ENCODE data around the gene ELMOD1.
"Not testable (repeated sequence)": the region's sequence is repeated elsewhere in the genome, so short reads cannot be mapped to it uniquely, and the experiment has no call there.

ELMOD1 gene

GRCh38 chr11:107590460-107591377 is at the start of gene ELMOD1:
Gene ELMOD1 (plus strand): TSS chr11:107591147. CDS start chr11:107618190, 27,043 bp downstream.
- peak in 1 of 4 experiments; percentile 3 for DNase-seq

DNA sequence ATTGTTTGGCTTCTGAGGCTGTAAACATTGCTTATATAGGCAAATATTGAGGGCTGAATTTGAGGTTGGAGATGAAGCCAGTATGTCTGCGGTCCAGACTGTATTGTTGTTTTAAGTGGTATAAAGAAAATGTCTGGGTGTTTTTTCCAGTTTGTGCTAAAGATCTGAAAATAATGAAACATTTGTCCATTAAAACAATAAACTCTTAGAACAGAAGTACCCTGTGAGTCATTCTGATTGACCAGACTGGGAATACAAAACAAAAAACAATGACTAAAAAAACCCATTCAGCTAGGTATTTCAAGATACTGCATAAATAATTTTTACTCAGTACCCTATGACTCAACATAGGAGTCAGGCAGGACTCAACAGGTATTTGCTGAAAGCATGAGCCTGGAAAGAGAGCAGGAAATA is 45.8 kb upstream of the ELMOD1 start:
- DNase-seq, result no peak

DNA sequence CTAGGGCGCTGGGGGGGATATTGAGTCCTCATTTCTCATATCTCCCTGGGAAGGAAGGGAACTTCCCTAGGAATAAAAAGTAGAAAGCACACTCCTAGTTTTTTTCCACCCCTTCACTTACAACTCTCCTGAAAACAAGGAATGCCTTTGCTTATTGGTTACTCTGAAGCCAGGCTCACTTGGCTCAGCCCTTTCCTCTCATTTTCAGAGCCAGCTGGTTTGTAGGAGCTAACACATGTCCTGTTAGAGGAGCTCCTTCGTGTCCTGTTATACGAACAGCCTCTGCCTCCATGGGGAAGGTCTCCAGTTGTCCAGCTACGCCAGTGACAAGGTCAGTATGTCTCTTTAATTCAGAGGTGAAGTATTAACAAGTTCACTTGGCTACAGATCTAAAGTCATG is 43.0 kb upstream of the ELMOD1 start:
- no peak for DNase-seq

- DNase-seq, result no peak
Measured at GRCh38 chr11:107549253-107549953, 41.5 kb upstream of the ELMOD1 start.

DNA sequence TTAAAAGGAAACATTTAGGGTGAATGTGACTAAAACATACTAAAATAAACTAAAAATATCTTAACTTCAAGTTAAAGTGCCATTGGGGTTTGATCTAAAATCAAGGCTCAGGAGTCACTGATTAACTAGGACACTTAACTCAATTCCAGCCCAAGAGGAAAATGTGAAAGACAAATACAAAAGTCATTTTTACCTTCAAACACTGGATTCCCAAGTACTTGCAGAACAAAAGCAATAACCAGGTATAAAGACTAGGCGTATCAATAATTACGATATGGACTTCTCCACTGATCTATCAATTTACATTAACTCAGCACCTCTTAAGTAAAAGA is 41.0 kb upstream of the ELMOD1 start:
- no peak for DNase-seq

- DNase-seq, result no peak
Measured at GRCh38 chr11:107550304-107550703, 40.6 kb upstream of the ELMOD1 start.

- no peak for DNase-seq
Measured at GRCh38 chr11:107561688-107562087, 29.3 kb upstream of the ELMOD1 start.

DNA sequence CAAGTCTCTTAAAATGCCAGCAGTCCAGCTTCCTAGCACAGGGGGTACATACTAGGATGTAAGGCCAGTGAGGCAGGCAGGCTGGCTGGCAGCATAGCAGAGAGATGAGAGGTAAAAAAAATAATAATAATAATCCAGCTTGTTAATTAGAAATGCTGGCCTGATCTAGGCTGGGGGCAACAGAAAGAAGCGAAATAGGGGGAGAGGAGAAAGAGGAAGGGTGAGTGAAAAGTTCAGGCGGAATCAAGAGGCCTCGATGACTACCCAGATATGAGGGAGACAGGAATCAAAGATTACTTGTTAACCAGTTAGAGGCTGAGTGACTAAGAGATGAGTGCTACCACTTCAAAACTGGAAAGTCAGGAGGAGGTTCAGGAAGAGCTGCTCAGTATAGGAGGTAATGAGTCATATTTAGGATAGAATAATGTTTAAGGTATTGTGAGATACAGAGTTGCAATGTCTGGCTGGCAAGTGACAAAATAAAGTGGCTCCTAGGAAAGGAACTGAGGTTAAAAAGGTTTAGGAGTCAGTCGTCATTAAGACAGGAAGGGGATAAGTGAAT is 28.2 kb upstream of the ELMOD1 start:
- DNase-seq, result no peak

DNA sequence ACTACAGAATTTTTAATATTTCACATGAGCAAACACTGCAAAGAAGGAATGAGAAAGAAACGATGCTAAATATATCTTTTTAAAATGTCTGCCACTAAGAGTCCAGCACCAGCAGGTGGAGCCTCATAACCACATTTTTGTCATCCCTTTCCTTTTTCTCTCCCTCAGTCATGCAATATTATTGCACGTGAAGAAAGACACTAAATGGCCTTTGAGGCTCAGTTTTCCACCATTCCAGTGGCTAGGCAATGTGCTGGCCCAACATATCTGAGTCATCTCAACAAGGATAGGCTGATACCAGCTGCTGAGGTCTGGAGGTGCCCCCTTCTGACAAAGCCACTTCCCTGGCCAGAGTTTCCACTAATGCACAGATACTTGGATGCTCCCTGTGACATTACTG is 27.2 kb upstream of the ELMOD1 start:
- DNase-seq, result peak in 1 of 4 experiments; percentile 18

DNA sequence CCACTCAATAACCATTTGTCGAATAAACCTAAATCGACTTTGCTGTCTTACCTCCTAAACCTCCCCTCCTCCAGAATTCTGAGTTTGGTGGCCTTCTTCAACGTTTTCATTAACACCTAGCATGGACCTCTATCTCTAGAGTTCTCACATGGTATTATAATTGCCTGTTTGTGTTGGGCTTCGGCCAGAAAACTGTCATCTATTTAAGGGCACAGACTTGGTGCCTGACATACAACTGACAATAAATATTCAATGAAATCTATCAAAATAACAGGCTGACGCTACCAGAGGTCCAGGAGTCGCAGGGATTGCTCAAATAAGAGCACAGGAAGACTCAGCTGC is 26.1 kb upstream of the ELMOD1 start:
- DNase-seq, result no peak

GRCh38 chr11:107565219-107565937 is 25.6 kb upstream of the ELMOD1 start, which contains the start of gene ALKBH8:
Gene ALKBH8 (minus strand): TSS chr11:107565735. CDS start chr11:107560893, 4,842 bp downstream.
- peak; percentile 18 to 67 (median 56) for DNase-seq

DNA sequence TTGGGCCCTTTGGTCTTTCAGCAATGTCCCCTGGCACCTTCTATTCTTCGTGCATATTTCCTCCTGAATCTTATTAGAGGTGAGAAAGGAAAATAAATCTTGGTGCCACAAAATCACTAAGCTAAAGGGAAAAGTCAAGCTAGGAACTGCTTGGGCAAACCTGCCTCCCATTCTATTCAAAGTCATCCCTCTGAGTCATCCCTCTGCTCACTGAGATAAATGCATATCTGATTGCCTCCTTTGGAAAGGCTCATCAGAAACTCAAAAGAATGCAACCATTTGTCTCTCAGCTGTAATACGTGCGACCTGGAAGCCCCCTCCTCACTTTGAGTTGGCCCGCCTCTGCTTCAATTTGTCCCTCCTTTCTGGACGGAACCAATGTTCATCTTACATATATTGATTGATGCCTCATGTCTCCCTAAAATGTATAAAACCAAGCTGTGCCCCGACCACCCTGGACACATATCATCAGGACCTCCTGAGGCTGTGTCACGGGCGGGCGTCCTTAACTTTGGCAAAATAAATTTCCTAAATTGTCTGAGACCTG is 24.9 kb upstream of the ELMOD1 start:
- DNase-seq, result not testable (repeated sequence)

DNA sequence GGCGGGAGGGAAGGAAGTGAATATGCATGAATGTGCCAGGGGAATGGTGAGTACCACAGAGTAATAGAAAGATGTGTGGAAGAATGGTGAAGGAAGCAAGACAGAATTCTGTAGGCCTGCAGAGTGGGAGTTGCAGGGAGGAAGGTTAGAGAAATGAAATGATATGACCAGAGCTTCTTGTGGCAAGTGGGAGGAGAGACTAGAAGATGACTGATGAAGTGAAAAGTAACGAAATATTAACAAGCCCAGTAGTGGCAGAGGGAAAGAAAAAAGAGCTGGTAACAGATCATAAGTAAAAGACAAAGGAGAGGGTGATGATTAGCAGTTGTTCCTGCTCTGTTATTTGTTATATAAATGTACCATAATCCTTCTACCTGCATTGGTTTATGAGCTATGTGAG is 24.4 kb upstream of the ELMOD1 start:
- DNase-seq, result no peak

- DNase-seq, result no peak
Measured at GRCh38 chr11:107567739-107568335, 23.1 kb upstream of the ELMOD1 start.

DNA sequence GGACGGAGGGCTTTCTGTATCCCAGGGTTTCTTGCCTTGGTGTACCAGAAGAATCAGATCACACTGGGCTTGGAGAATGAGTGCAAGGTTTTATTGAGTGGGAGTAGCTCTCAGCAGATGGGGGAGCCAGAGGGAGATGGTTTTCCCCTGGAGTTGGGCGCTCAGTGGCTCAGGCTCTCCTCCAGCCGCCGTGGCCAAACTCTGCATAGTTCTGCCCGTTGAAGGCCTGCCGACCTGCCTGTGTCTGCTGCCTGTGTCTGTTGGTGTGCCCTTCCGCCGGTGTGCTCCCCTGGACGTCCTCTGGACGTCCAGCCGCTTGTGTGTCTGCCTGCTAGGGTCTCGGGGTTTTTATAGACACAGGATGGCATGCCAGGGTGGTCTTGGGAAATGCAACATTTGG is 20.9 kb upstream of the ELMOD1 start:
- no peak for DNase-seq

- no peak for DNase-seq
Measured at GRCh38 chr11:107573438-107573837, 17.5 kb upstream of the ELMOD1 start.

- peak in 1 of 4 experiments; percentile 38 for DNase-seq
Measured at GRCh38 chr11:107576497-107577345, 14.2 kb upstream of the ELMOD1 start.

DNA sequence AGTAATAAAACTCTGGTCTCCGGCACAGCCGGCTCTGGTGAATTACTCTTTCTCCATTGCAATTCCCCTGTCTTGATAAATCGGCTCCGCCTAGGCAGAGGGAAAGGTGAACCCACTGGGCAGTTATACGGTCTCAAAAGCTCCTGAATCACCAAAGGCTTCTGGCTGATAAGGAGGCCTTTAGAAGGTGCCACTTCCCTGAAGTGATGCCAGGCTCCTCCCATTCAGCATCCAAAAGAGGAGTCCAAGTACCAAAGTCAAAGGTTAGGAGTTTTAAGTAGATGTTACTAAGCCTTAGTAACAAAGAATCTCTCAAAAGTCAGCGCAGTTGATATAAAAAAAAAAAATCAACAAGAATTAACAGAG is 13.6 kb upstream of the ELMOD1 start:
- no peak for DNase-seq

GRCh38 chr11:107579169-107579568 is 11.8 kb upstream of the ELMOD1 start:
- DNase-seq, result not testable (repeated sequence)

- no peak for DNase-seq
Measured at GRCh38 chr11:107581147-107581546, 9.8 kb upstream of the ELMOD1 start.

DNA sequence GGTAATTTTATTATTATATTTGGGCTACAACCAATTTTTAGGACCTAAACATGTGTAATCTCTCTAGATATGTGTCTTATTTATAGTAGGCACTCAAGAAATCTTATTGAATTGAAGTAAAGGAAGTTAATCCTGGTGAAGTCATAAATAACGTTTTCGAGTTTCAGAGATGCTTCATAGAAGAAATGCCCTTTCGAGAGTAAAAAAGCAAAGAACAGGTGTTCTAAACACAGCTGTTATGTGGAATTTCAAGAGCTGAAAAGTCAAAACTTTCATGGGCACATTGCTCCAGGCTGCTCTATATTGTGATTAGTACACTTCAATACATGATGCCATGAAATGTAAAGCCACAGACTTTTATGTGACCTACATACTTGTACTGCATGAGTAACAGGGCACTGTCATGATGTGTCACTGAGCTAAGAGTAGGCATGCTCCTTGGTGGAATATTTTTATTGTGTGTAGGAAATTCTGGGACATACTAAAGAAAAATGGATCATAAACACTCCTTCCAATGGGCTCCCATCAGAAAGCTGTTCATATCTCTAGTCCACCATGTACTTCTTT is 7.2 kb upstream of the ELMOD1 start:
- DNase-seq, result no peak

Data from activated naive CD4-positive, alpha-beta T cell (primary cell).